Liver (tissue), 3 donors: Measurements from ENCODE around the gene EAPP.
"Not testable (repeated sequence)": the region's sequence is repeated elsewhere in the genome, so short reads cannot be mapped to it uniquely, and the experiment has no call there.

Experiments used
- ATF3 ChIP-seq: IDR thresholded peaks from 2 replicates; pipeline ENCODE4 v1.6.1; 2016; ENCODE audit warnings: antibody characterized with exemption
- CTCF ChIP-seq: fragments of 150-350 bp; IDR thresholded peaks from 2 replicates; pipeline ENCODE4 v1.5.1; 2017; ENCODE audit warnings: improper control_type of control experiment, low read depth, low read length; ENCODE audit not compliant: missing input control
- FOXA1 ChIP-seq: IDR thresholded peaks from 2 replicates; pipeline ENCODE4 v1.6.1; 2016; ENCODE audit warnings: antibody characterized with exemption
- GABPA ChIP-seq, 2 donors: IDR thresholded peaks in 1 of 2; conservative IDR thresholded peaks in 1 of 2; 2 replicates each; pipeline ENCODE4 v1.6.1; 2016; ENCODE audit warnings: antibody characterized with exemption in 2 of 2, mild to moderate bottlenecking in 1 of 2, moderate library complexity in 1 of 2
- HNF4G ChIP-seq: IDR thresholded peaks from 2 replicates; pipeline ENCODE4 v1.6.1; 2016; ENCODE audit warnings: antibody characterized with exemption
- JUND ChIP-seq, 2 donors: IDR thresholded peaks; 2 replicates each; pipeline ENCODE4 v1.6.1; 2016; ENCODE audit warnings: antibody characterized with exemption in 2 of 2
- REST ChIP-seq: IDR thresholded peaks from 2 replicates; pipeline ENCODE4 v1.6.1; 2016; ENCODE audit warnings: antibody characterized with exemption, mild to moderate bottlenecking
- TAF1 ChIP-seq: conservative IDR thresholded peaks from 2 replicates; pipeline ENCODE4 v1.6.1; 2016; ENCODE audit warnings: antibody characterized with exemption, mild to moderate bottlenecking
- YY1 ChIP-seq: IDR thresholded peaks from 2 replicates; pipeline ENCODE4 v1.6.1; 2016; ENCODE audit warnings: antibody characterized with exemption, mild to moderate bottlenecking
- donor health status: healthy.
- donor health status: healthy.

GRCh38 chr14:34555583-34556497 is 16.3 kb upstream of the EAPP start:
- not testable (repeated sequence) for TF ChIP-seq JUND (IDR thresholded peaks at IDR 0.05); CTCF; REST; YY1; GABPA (IDR thresholded peaks at IDR 0.05 in 1 of 2, conservative IDR thresholded peaks at IDR 0.05 in 1 of 2); ATF3; FOXA1; HNF4G; TAF1
